ENCODE results near the gene SLC6A16.
A peak's percentile ranks its signal among the peaks of the same experiment; 100 is the strongest.
"Not testable (repeated sequence)": the region's sequence is repeated elsewhere in the genome, so short reads cannot be mapped to it uniquely, and the experiment has no call there.

The SLC6A16 gene

DNA sequence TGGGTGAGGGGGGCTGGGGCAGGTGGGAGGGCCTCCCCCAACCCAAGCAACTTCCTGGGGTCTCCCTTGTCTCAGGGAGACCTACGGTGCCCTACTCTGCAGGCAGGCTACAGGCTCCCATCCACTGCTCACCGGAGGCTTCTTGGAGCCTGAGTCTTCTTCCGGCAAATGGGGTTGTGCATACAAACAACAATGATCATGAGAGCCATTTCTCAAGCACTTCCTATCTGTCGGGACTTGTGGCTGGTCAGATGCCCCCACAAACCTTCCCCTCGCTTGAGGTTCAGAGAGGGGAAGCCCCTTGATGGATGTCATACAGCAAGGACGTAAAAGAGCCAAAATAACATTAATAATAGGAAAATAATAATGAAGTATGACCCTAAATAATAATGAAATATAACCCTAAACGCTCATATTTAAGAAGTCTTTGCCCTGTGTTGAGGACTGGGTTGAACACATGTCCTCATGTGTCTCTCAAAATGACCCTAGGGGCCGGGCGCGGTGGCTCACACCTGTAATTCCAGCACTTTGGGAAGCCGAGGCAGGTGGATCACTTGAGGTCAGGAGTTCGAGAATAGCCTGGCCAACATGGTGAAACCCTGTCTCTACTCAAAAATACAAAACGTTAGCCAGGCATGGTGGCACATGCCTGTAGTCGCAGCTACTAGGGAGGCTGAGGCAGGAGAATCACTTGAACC lies 10.9 kb upstream of the SLC6A16 start:
- peak overlapping the region; percentile 41 to 42 for H3K4me3 ChIP-seq (ENCODE audit: low read depth in 1 of 2, low read length in 2 of 2)
- no peaks in the 10 kb centered on the region for H3K9me3 ChIP-seq (ENCODE audit: control insufficient read depth in 1 of 2, low read length in 2 of 2)
- H3K36me3 ChIP-seq (ENCODE audit: control insufficient read depth in 1 of 2, insufficient read depth in 2 of 2, low read length in 2 of 2), result peaks cover 2 to 4% of the 10 kb centered on the region in 2 donors
- peak overlapping the region; percentile 45 for H3K27ac ChIP-seq (ENCODE audit: low read length)
- peaks cover 0 to 20% of the 10 kb centered on the region in 2 donors for H3K4me1 ChIP-seq (ENCODE audit: control insufficient read depth in 1 of 2, insufficient read depth in 2 of 2, low read length in 2 of 2)
- no peaks in the 10 kb centered on the region for H3K27me3 ChIP-seq (ENCODE audit: low read depth, low read length)

GRCh38 chr19:49335071-49335783 lies 10.2 kb upstream of the SLC6A16 start, which contains the start of gene CD37:
CD37 (plus strand) TSS chr19:49335406; CDS start chr19:49335541, 135 bp downstream.
- Histone ChIP-seq H3K4me3 (ENCODE audit: low read depth in 1 of 2, low read length in 2 of 2) (peak within 1 kb of the TSS; percentile 41 to 42), H3K27ac (ENCODE audit: low read length) (peak within 1 kb of the TSS; percentile 45), H3K9me3 (ENCODE audit: control insufficient read depth in 1 of 2, low read length in 2 of 2) (no peaks in the 10 kb centered on the region), H3K36me3 (ENCODE audit: control insufficient read depth in 1 of 2, insufficient read depth in 2 of 2, low read length in 2 of 2) (no peaks in the 10 kb centered on the region), H3K27me3 (ENCODE audit: low read depth, low read length) (no peaks in the 10 kb centered on the region), H3K4me1 (ENCODE audit: control insufficient read depth in 1 of 2, insufficient read depth in 2 of 2, low read length in 2 of 2) (peaks cover 0 to 18% of the 10 kb centered on the region in 2 donors)

DNA sequence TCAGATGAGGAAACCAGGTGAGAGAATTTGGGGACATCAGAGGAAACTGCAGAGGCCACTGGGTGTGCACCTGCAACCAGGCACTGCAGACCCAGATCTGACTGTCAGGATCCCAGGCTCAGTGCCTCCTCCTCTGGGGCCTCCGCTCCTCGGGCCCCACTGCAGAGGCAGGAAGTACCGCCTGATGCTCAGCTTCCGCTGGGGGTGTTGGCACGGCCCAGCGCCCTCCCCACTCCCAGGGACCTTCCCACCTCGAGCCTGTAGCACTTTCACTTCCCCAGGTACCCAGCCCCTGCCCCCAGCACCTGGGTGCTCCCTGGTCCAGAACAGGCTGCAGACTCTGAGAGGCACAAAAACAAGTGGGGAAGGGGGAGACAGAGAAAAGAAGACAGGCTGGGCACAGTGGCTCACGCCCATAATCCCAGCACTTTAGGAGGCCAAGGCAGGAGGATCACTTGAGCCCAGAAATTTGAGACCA lies 8.9 kb upstream of the SLC6A16 start:
- Histone ChIP-seq H3K9me3 (ENCODE audit: control insufficient read depth in 1 of 2, low read length in 2 of 2) (no peaks in the 10 kb centered on the region), H3K27ac (ENCODE audit: low read length) (no peak overlapping the region), H3K4me3 (ENCODE audit: low read depth in 1 of 2, low read length in 2 of 2) (no peak overlapping the region), H3K36me3 (ENCODE audit: control insufficient read depth in 1 of 2, insufficient read depth in 2 of 2, low read length in 2 of 2) (no peaks in the 10 kb centered on the region), H3K4me1 (ENCODE audit: control insufficient read depth in 1 of 2, insufficient read depth in 2 of 2, low read length in 2 of 2) (peaks cover 0 to 6% of the 10 kb centered on the region in 2 donors), H3K27me3 (ENCODE audit: low read depth, low read length) (no peaks in the 10 kb centered on the region)

DNA sequence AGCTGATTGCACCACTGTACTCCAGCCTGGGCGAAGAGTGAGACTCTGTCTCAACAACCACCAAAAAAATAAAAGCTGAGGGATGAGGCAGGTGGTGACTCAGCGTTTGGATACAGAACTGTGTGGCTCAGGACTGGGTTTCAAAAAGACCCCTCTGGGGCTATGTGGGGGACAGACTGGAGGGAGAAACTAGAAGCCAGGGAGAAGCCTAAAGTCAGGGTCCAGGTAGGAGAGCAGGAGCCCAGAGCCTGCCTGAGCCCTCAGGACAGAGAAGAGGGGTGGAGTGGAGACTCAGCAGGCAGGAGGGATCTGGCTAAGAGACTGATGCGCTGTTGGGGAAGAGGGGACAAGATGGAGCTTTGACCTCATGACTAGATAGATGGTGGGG lies 8.4 kb upstream of the SLC6A16 start:
- no peak overlapping the region for H3K27ac ChIP-seq (ENCODE audit: low read length)
- H3K27me3 ChIP-seq (ENCODE audit: low read depth, low read length), result no peaks in the 10 kb centered on the region
- H3K9me3 ChIP-seq (ENCODE audit: control insufficient read depth in 1 of 2, low read length in 2 of 2), result no peaks in the 10 kb centered on the region
- peaks cover 0 to 2% of the 10 kb centered on the region in 2 donors for H3K4me1 ChIP-seq (ENCODE audit: control insufficient read depth in 1 of 2, insufficient read depth in 2 of 2, low read length in 2 of 2)
- no peaks in the 10 kb centered on the region for H3K36me3 ChIP-seq (ENCODE audit: control insufficient read depth in 1 of 2, insufficient read depth in 2 of 2, low read length in 2 of 2)
- H3K4me3 ChIP-seq (ENCODE audit: low read depth in 1 of 2, low read length in 2 of 2), result no peak overlapping the region

- H3K4me3 ChIP-seq (ENCODE audit: low read depth in 1 of 2, low read length in 2 of 2); H3K9me3 ChIP-seq (ENCODE audit: control insufficient read depth in 1 of 2, low read length in 2 of 2); H3K4me1 ChIP-seq (ENCODE audit: control insufficient read depth in 1 of 2, insufficient read depth in 2 of 2, low read length in 2 of 2); H3K27ac ChIP-seq (ENCODE audit: low read length); H3K27me3 ChIP-seq (ENCODE audit: low read depth, low read length); H3K36me3 ChIP-seq (ENCODE audit: control insufficient read depth in 1 of 2, insufficient read depth in 2 of 2, low read length in 2 of 2): not testable (repeated sequence)
These were observed 7.9 kb upstream of the SLC6A16 start for GRCh38 chr19:49332691-49333417.

DNA sequence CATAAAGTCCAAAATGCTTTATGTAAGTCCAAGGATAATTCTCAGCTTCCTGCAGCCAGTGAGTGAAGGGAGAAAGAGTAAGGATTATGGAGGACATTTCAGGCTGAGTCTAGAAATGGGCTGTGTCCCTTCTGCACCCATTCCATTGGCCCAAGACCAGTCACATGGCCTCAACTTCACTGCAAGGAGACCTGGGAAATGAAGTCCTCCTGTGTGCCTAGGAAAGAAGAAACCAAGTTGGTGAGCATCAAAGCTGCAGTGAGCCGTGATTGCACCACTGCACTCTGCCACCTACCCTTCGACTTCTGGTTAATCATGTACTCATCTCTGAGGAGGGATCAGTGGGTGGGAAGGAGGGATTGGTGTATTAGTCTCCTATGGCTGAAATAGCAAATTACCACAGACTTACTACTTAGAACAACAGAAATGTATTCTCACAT lies 6.6 kb upstream of the SLC6A16 start:
- H3K4me3 ChIP-seq (ENCODE audit: low read depth in 1 of 2, low read length in 2 of 2), result no peak overlapping the region

GRCh38 chr19:49331187-49331586 lies 6.2 kb upstream of the SLC6A16 start:
- not testable (repeated sequence) for H3K4me1 ChIP-seq (ENCODE audit: control insufficient read depth in 1 of 2, insufficient read depth in 2 of 2, low read length in 2 of 2); H3K27me3 ChIP-seq (ENCODE audit: low read depth, low read length); H3K36me3 ChIP-seq (ENCODE audit: control insufficient read depth in 1 of 2, insufficient read depth in 2 of 2, low read length in 2 of 2); H3K9me3 ChIP-seq (ENCODE audit: control insufficient read depth in 1 of 2, low read length in 2 of 2); H3K4me3 ChIP-seq (ENCODE audit: low read depth in 1 of 2, low read length in 2 of 2); H3K27ac ChIP-seq (ENCODE audit: low read length)

More for the DNA sequence above, 6.6 kb upstream of the SLC6A16 start:
- H3K36me3 ChIP-seq (ENCODE audit: control insufficient read depth in 1 of 2, insufficient read depth in 2 of 2, low read length in 2 of 2), result no peaks in the 10 kb centered on the region
- no peaks in the 10 kb centered on the region for H3K9me3 ChIP-seq (ENCODE audit: control insufficient read depth in 1 of 2, low read length in 2 of 2)
- H3K27ac ChIP-seq (ENCODE audit: low read length), result no peak overlapping the region
- H3K27me3 ChIP-seq (ENCODE audit: low read depth, low read length), result no peaks in the 10 kb centered on the region
- no peaks in the 10 kb centered on the region for H3K4me1 ChIP-seq (ENCODE audit: control insufficient read depth in 1 of 2, insufficient read depth in 2 of 2, low read length in 2 of 2)

- Histone ChIP-seq H3K4me3 (ENCODE audit: low read depth in 1 of 2, low read length in 2 of 2) (no peak overlapping the region), H3K4me1 (ENCODE audit: control insufficient read depth in 1 of 2, insufficient read depth in 2 of 2, low read length in 2 of 2) (no peaks in the 10 kb centered on the region), H3K36me3 (ENCODE audit: control insufficient read depth in 1 of 2, insufficient read depth in 2 of 2, low read length in 2 of 2) (no peaks in the 10 kb centered on the region), H3K27ac (ENCODE audit: low read length) (no peak overlapping the region), H3K9me3 (ENCODE audit: control insufficient read depth in 1 of 2, low read length in 2 of 2) (no peaks in the 10 kb centered on the region), H3K27me3 (ENCODE audit: low read depth, low read length) (no peaks in the 10 kb centered on the region)
These were observed 3.8 kb upstream of the SLC6A16 start for GRCh38 chr19:49328741-49329140.

DNA sequence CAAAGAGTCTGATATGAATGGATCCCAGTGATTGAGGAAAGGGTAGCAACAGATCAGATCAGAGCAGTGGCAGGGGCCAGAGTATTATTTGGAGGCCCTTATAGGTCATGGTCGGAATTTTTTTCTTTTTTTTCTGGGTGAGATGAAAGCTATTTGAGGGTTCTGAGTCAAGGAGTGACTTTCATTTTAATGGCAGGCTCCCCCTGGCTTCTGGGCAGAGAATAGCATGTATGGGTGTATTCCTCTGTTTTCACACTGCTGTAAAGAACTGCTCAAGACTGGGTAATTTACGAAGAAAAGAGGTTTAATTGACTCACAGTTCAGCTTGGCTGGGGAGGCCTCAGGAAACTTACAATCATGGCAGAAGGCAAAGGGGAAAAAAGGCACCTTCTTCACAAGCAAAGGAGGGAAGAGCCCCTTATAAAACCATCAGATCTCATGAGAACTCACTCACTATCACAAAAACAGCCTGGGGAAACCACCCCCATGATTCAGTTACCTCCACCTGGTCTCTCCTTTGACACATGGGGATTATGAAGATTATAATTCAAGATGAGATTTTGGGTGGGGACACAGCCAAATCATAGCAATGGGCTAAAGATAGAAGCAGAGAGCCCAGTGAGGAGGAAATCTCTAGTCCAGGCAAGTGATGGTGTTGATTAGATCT lies 3.0 kb upstream of the SLC6A16 start:
- H3K4me3 ChIP-seq (ENCODE audit: low read depth in 1 of 2, low read length in 2 of 2), result no peak overlapping the region
- peaks cover 0 to 1% of the 10 kb centered on the region in 2 donors for H3K9me3 ChIP-seq (ENCODE audit: control insufficient read depth in 1 of 2, low read length in 2 of 2)
- no peaks in the 10 kb centered on the region for H3K27me3 ChIP-seq (ENCODE audit: low read depth, low read length)
- H3K36me3 ChIP-seq (ENCODE audit: control insufficient read depth in 1 of 2, insufficient read depth in 2 of 2, low read length in 2 of 2), result no peaks in the 10 kb centered on the region
- H3K4me1 ChIP-seq (ENCODE audit: control insufficient read depth in 1 of 2, insufficient read depth in 2 of 2, low read length in 2 of 2), result no peaks in the 10 kb centered on the region
- H3K27ac ChIP-seq (ENCODE audit: low read length), result no peak overlapping the region

GRCh38 chr19:49326165-49326704 lies 1.2 kb upstream of the SLC6A16 start:
- no peaks in the 10 kb centered on the region for H3K4me1 ChIP-seq (ENCODE audit: control insufficient read depth in 1 of 2, insufficient read depth in 2 of 2, low read length in 2 of 2)
- H3K27ac ChIP-seq (ENCODE audit: low read length), result no peak overlapping the region
- peaks cover 0 to 4% of the 10 kb centered on the region in 2 donors for H3K36me3 ChIP-seq (ENCODE audit: control insufficient read depth in 1 of 2, insufficient read depth in 2 of 2, low read length in 2 of 2)
- peaks cover 0 to 6% of the 10 kb centered on the region in 2 donors for H3K9me3 ChIP-seq (ENCODE audit: control insufficient read depth in 1 of 2, low read length in 2 of 2)
- no peaks in the 10 kb centered on the region for H3K27me3 ChIP-seq (ENCODE audit: low read depth, low read length)
- H3K4me3 ChIP-seq (ENCODE audit: low read depth in 1 of 2, low read length in 2 of 2), result no peak overlapping the region
